HG03196 (cell line): ENCODE results near the gene GUCY2F.

Source experiments
- ATAC-seq: cut with Tn5 transposase; IDR thresholded peaks from one replicate; pipeline ENCODE4 v1.9.1; 2021; ENCODE audit not compliant: unreplicated experiment

The GUCY2F gene

GRCh38 chrX:109344678-109345077 lies 137.2 kb downstream of the GUCY2F start:
- ATAC-seq = no peak

- no peak for ATAC-seq
Observed at GRCh38 chrX:109344101-109344500, 137.8 kb downstream of the GUCY2F start.

GRCh38 chrX:109343671-109344070 lies 138.2 kb downstream of the GUCY2F start:
- ATAC-seq = no peak

- ATAC-seq = no peak
Observed at GRCh38 chrX:109336141-109336540, 145.7 kb downstream of the GUCY2F start.

GRCh38 chrX:109327251-109327650 lies 154.6 kb downstream of the GUCY2F start:
- ATAC-seq = no peak
